ENCODE data around the gene ITIH5.

Gene ITIH5

DNA sequence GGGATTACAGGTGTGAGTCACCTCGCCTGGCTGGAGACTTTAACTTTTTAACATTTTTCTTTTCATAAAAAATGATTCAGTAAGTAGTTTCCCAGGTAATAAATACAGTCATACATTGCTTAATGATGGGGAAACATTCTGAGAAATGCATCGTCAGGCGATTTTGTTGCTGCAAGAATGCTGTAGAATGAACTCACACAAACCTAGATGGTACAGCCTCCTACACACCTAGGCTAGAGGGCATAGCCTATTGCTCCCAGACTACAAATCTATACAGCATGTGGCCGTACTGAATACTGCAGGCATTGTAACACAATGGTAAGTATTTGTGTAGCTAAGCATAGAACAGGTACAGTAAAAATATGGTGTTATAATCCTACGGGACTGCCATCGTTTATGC lies 147.4 kb downstream of the ITIH5 start:
- no peak for TF ChIP-seq FOXA1 (IDR thresholded peaks at IDR 0.05)
- TF ChIP-seq SUZ12 (IDR thresholded peaks at IDR 0.05), result no peak
- TF ChIP-seq CTBP1 (IDR thresholded peaks at IDR 0.05; ENCODE audit: borderline replicate concordance), result no peak
- no peak for TF ChIP-seq HDGF (IDR thresholded peaks at IDR 0.05; ENCODE audit: borderline replicate concordance)
- no peak for TF ChIP-seq NFRKB (IDR thresholded peaks at IDR 0.05)
- no peak for TF ChIP-seq ELF4 (IDR thresholded peaks at IDR 0.05)
- no peak for TF ChIP-seq L3MBTL2 (conservative IDR thresholded peaks at IDR 0.05)
- no peak for TF ChIP-seq TARDBP (IDR thresholded peaks at IDR 0.05)
- TF ChIP-seq ARNT (IDR thresholded peaks at IDR 0.05), result no peak
- TF ChIP-seq LEF1 (IDR thresholded peaks at IDR 0.05; ENCODE audit: borderline replicate concordance), result no peak
- no peak for TF ChIP-seq FOXM1 (IDR thresholded peaks at IDR 0.05; ENCODE audit: borderline replicate concordance)
- TF ChIP-seq FOXK2 (IDR thresholded peaks at IDR 0.05), result no peak
- no peak for TF ChIP-seq SP1 (IDR thresholded peaks at IDR 0.05)
- CTCF ChIA-PET, result no interaction called here
- no peak for DNase-seq (ENCODE audit: extremely low spot score)
- POLR2A ChIA-PET, result no interaction called here

GRCh38 chr10:7518693-7519092 lies 148.1 kb downstream of the ITIH5 start:
- no peak for DNase-seq (ENCODE audit: extremely low spot score)
- TF ChIP-seq FOXM1 (IDR thresholded peaks at IDR 0.05; ENCODE audit: borderline replicate concordance) (no peak), SP1 (IDR thresholded peaks at IDR 0.05) (no peak), NFRKB (IDR thresholded peaks at IDR 0.05) (no peak), SUZ12 (IDR thresholded peaks at IDR 0.05) (no peak)
- POLR2A ChIA-PET, result interaction anchor here (0.7 kb wide), 1 partner anchor 100 kb away, joined by 3 read pairs; no protein-coding TSS in a partner anchor
- CTCF ChIA-PET, result no interaction called here

DNA sequence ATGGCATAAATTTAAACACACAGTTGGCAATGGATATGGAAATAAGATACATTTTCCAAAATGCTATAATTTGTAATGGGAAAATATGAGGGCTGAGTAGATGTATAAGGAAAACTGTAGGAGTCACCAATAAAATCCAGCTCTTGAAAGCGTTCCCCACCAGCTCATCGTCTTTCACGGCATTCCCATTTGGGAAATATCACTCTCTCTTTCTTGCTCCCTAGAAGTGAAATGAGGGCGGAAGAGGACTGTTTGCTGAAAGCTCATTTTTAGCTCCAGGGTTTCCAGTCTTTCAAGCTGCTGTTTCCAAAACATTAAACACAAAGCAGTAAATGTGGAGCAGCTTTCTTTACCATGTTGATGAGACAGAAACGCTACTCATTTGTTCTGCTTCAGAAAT lies 151.3 kb downstream of the ITIH5 start:
- CTCF ChIA-PET, result interaction anchor here (0.7 to 1.0 kb wide), 3 partner anchors 10 to 872 kb away, joined by 3 read pairs; no protein-coding TSS in a partner anchor
- POLR2A ChIA-PET, result interaction anchor here (1.0 kb wide), 1 partner anchor 303 kb away, joined by 3 read pairs; the partner anchor contains the start of gene TAF3
- no peak for DNase-seq (ENCODE audit: extremely low spot score)
- TF ChIP-seq NFRKB (IDR thresholded peaks at IDR 0.05) (no peak), CTBP1 (IDR thresholded peaks at IDR 0.05; ENCODE audit: borderline replicate concordance) (no peak)

- POLR2A ChIA-PET, result no interaction called here
- CTCF ChIA-PET, result interaction anchor here (0.6 to 1.4 kb wide), 5 partner anchors 10 to 392 kb away, joined by 3 to 10 read pairs (median 4); no protein-coding TSS in a partner anchor
- no peak for DNase-seq (ENCODE audit: extremely low spot score)
- TF ChIP-seq PKNOX1 (IDR thresholded peaks at IDR 0.05), result no peak
- no peak for TF ChIP-seq SUZ12 (IDR thresholded peaks at IDR 0.05)
- TF ChIP-seq ELF4 (IDR thresholded peaks at IDR 0.05), result no peak
- TF ChIP-seq BHLHE40 (IDR thresholded peaks at IDR 0.05; ENCODE audit: borderline replicate concordance), result no peak
- no peak for TF ChIP-seq NFRKB (IDR thresholded peaks at IDR 0.05)
- no peak for TF ChIP-seq FOXA1 (IDR thresholded peaks at IDR 0.05)
- TF ChIP-seq ZNF384 (IDR thresholded peaks at IDR 0.05), result no peak
- no peak for TF ChIP-seq L3MBTL2 (conservative IDR thresholded peaks at IDR 0.05)
- TF ChIP-seq FOXK2 (IDR thresholded peaks at IDR 0.05), result no peak
- no peak for TF ChIP-seq LEF1 (IDR thresholded peaks at IDR 0.05; ENCODE audit: borderline replicate concordance)
- no peak for TF ChIP-seq FOXM1 (IDR thresholded peaks at IDR 0.05; ENCODE audit: borderline replicate concordance)
- no peak for TF ChIP-seq ARNT (IDR thresholded peaks at IDR 0.05)
- no peak for TF ChIP-seq CTBP1 (IDR thresholded peaks at IDR 0.05; ENCODE audit: borderline replicate concordance)
- no peak for TF ChIP-seq SP1 (IDR thresholded peaks at IDR 0.05)
- no peak for TF ChIP-seq HDGF (IDR thresholded peaks at IDR 0.05; ENCODE audit: borderline replicate concordance)
- no peak for TF ChIP-seq TARDBP (IDR thresholded peaks at IDR 0.05)
These were observed 152.8 kb downstream of the ITIH5 start for GRCh38 chr10:7513936-7514335.

DNA sequence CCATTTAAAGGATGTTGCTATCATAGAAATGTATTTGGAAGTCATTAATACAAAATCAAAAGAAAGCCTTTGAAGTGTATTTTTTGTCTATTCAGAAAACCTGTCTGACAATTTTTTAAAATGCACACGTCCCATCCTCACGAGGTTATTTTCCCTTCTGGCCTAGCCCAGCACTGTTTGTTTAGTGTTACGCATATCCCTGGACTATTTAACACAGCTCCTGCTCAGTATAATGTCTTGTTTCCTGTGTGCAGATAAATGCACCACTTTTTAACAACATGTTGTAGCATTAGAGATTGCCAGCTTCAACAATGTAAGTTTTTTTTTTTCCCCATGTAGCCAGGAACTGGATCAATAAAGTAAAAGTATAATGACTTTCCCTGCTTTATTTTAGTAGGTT lies 153.3 kb downstream of the ITIH5 start:
- ChIA-PET POLR2A (no interaction called here), CTCF (interaction anchor here (0.6 to 1.4 kb wide), 3 partner anchors 10 to 392 kb away, joined by 3 to 6 read pairs (median 4); no protein-coding TSS in a partner anchor)
- TF ChIP-seq PKNOX1 (IDR thresholded peaks at IDR 0.05) (no peak), FOXM1 (IDR thresholded peaks at IDR 0.05; ENCODE audit: borderline replicate concordance) (no peak), TARDBP (IDR thresholded peaks at IDR 0.05) (no peak), FOXK2 (IDR thresholded peaks at IDR 0.05) (no peak), LEF1 (IDR thresholded peaks at IDR 0.05; ENCODE audit: borderline replicate concordance) (no peak), SP1 (IDR thresholded peaks at IDR 0.05) (no peak), L3MBTL2 (conservative IDR thresholded peaks at IDR 0.05) (no peak), ZNF384 (IDR thresholded peaks at IDR 0.05) (no peak), ELF4 (IDR thresholded peaks at IDR 0.05) (no peak), CTBP1 (IDR thresholded peaks at IDR 0.05; ENCODE audit: borderline replicate concordance) (no peak), NFRKB (IDR thresholded peaks at IDR 0.05) (no peak), FOXA1 (IDR thresholded peaks at IDR 0.05) (no peak), ARNT (IDR thresholded peaks at IDR 0.05) (no peak)
- no peak for DNase-seq (ENCODE audit: extremely low spot score)

DNA sequence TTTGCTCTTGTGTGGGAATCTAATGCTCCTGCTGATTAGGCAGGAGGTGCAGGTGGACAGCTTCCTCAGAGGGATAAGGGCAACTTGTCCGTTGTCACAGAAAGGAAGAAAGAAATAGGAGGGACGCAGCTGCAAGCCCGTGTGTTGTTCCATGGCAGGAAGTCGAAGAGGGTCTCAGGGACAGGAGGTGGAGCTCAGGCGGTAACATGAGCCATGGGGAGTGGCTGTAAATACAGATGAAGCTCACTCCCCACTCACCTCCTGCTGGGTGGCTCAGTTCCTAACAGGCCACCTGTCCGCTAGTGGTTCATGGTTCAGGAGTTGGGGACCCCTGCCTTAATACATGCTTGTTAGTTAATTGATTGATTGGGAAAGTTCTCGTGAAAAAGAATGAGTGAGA lies 154.3 kb downstream of the ITIH5 start:
- ChIA-PET POLR2A (interaction anchor here (0.5 kb wide), 1 partner anchor 540 kb away, joined by 3 read pairs; no protein-coding TSS in a partner anchor), CTCF (no interaction called here)
- TF ChIP-seq NFRKB (IDR thresholded peaks at IDR 0.05) (no peak), FOXA1 (IDR thresholded peaks at IDR 0.05) (no peak), FOXK2 (IDR thresholded peaks at IDR 0.05) (no peak), ZNF384 (IDR thresholded peaks at IDR 0.05) (no peak), FOXM1 (IDR thresholded peaks at IDR 0.05; ENCODE audit: borderline replicate concordance) (no peak), HDGF (IDR thresholded peaks at IDR 0.05; ENCODE audit: borderline replicate concordance) (no peak), ARNT (IDR thresholded peaks at IDR 0.05) (no peak), PKNOX1 (IDR thresholded peaks at IDR 0.05) (no peak), L3MBTL2 (conservative IDR thresholded peaks at IDR 0.05) (no peak), BHLHE40 (IDR thresholded peaks at IDR 0.05; ENCODE audit: borderline replicate concordance) (no peak)
- DNase-seq (ENCODE audit: extremely low spot score), result no peak

Data from HEK293T (cell line).